ENCODE measurements around the gene C2orf81. TPM values are rescaled to one million over a fixed set of nuclear protein-coding genes. Genes with fewer than 3 reads are reported as not detected.

The C2orf81 gene
- total and polyA plus RNA-seq, 8 donors: 1.7 to 3.5 (median 2.2) TPM; not detected in 3

DNA sequence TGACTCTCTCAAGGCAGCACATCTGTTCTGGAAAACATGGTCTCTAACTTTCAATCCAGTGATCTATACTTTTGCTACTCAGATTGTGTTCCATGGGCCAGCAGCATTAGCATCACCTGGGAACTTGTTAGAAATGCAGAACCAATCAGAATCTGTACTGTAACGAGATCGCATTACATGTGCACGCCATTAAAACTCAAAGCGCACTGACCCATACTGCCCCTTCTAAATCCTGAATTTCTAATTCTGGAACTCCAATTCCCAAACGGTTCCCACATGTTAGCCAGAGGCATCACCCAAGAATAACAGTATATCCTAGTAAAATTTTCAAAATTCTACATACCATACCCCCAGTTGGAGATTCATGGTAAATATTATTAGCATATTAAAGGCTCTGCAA lies 30.8 kb downstream of the C2orf81 start:
- WGBS, 5 donors: 53 to 65% (median 55%) methylated on average over 5 of the region's 5 CpGs
- TF ChIP-seq EP300 (IDR thresholded peaks at IDR 0.05): no peak
- TF ChIP-seq POLR2AphosphoS5 (IDR thresholded peaks at IDR 0.05): no peak
- TF ChIP-seq, protein P1, sequence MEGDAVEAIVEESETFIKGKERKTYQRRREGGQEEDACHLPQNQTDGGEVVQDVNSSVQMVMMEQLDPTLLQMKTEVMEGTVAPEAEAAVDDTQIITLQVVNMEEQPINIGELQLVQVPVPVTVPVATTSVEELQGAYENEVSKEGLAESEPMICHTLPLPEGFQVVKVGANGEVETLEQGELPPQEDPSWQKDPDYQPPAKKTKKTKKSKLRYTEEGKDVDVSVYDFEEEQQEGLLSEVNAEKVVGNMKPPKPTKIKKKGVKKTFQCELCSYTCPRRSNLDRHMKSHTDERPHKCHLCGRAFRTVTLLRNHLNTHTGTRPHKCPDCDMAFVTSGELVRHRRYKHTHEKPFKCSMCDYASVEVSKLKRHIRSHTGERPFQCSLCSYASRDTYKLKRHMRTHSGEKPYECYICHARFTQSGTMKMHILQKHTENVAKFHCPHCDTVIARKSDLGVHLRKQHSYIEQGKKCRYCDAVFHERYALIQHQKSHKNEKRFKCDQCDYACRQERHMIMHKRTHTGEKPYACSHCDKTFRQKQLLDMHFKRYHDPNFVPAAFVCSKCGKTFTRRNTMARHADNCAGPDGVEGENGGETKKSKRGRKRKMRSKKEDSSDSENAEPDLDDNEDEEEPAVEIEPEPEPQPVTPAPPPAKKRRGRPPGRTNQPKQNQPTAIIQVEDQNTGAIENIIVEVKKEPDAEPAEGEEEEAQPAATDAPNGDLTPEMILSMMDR (IDR thresholded peaks at IDR 0.05): no peak
- TF ChIP-seq POLR2A (IDR thresholded peaks at IDR 0.05): no peak

DNA sequence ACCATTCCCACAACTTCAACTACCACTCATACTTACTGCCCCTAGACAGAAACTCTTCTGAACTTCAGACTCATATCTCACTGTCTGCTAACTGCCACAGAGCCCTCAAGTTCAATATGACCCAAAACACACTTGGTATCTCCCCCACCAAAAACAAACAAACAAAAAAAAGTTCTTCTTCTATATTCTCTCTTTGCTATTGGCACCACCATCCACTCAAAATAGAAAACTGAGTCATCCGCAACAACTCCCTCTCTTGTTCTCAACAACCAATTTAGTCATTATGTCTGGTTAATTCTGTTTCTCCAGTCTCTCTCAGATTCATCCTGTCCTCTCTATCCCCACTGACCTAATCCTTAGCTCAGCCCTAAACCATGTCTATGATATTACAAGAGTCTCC lies 34.1 kb downstream of the C2orf81 start:
- 79 to 97% (median 90%) methylated on average over 1 of the region's 1 CpG for WGBS, 5 donors
- DNase-seq: no peak
- peaks cover 32 to 86% (median 73%) of the 10 kb centered on the region in 4 donors for H3K4me1 ChIP-seq
- intact Hi-C loops (cut with DNase I; ENCODE audit: low total_unique reads): no loop called here
- TF ChIP-seq, protein P1 (IDR thresholded peaks at IDR 0.05): no peak
- H3K27me3 ChIP-seq: no peaks in the 10 kb centered on the region
- H3K27ac ChIP-seq: no peak overlapping the region
- no peak overlapping the region for H3K4me3 ChIP-seq
- H3K9me3 ChIP-seq: no peaks in the 10 kb centered on the region
- H3K36me3 ChIP-seq: peaks cover 0 to 10% (median 0%) of the 10 kb centered on the region in 4 donors

More for the DNA sequence above, 30.8 kb downstream of the C2orf81 start:
- no peaks in the 10 kb centered on the region for H3K9me3 ChIP-seq
- peaks cover 14 to 57% (median 47%) of the 10 kb centered on the region in 4 donors for H3K4me1 ChIP-seq
- intact Hi-C loops (cut with DNase I; ENCODE audit: low total_unique reads): no loop called here
- H3K36me3 ChIP-seq: peaks cover 0 to under 1% (median 0%) of the 10 kb centered on the region in 4 donors
- H3K27me3 ChIP-seq: no peaks in the 10 kb centered on the region
- no peak for DNase-seq
- H3K4me3 ChIP-seq: peak overlapping the region; percentile 89 to 97 (median 92)
- peak overlapping the region in 1 of 5 donors; percentile 95 for H3K27ac ChIP-seq

DNA sequence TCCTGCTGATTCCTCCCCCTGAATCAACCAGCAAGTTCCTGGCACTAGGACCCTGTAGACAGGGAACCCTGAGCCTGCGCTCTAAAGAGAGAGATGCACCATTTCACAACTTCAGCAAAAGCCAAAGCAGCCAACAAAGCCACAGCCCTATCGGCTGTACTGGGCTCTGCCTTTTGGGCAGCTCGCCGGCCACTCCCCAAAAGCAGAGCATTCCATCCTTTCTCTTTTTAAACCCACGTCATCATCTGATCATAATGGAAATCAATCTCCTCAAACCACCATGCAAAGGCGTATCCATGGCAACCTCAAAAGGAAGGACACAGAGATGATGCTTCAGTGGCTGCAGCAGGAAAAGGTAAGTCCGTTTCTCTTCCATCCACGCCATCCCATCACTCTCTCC lies 36.0 kb downstream of the C2orf81 start:
- Histone ChIP-seq H3K9me3 (no peaks in the 10 kb centered on the region), H3K36me3 (peaks cover 0 to 10% (median 0%) of the 10 kb centered on the region in 4 donors), H3K27ac (no peak overlapping the region), H3K27me3 (no peaks in the 10 kb centered on the region), H3K4me3 (no peak overlapping the region), H3K4me1 (peaks cover 29 to 92% (median 79%) of the 10 kb centered on the region in 4 donors)
- intact Hi-C loops (cut with DNase I; ENCODE audit: low total_unique reads): no loop called here
- no peak for DNase-seq
- no peak for TF ChIP-seq POLR2A (IDR thresholded peaks at IDR 0.05)
- TF ChIP-seq, protein P1 (IDR thresholded peaks at IDR 0.05): no peak
- WGBS, 5 donors: 79 to 91% (median 82%) methylated on average over 8 of the region's 8 CpGs

DNA sequence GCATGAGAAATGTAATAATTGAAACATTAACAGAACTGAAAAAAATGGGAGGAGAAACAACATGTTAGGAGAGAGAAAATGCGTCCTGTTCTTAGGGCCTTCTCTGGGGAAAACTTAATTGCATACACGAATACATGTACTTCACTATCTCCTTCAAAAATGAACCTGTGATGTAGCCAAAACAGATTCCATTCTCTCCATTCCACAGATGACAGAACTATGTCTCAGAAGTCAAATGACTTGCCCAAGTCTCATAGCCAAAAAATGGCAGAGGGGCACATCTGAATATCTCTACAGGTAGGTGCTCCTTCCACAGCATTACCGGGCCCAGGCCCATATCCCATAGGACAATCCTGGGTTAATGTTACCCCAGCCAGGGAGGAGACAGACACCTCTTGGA lies 37.4 kb downstream of the C2orf81 start:
- no peak for DNase-seq
- peak overlapping the region in 4 of 5 donors; percentile 55 to 71 (median 68) for H3K27ac ChIP-seq
- TF ChIP-seq EP300 (IDR thresholded peaks at IDR 0.05): no peak
- TF ChIP-seq, protein P1 (IDR thresholded peaks at IDR 0.05): no peak
- TF ChIP-seq POLR2AphosphoS5 (IDR thresholded peaks at IDR 0.05): no peak
- no peak for TF ChIP-seq POLR2A (IDR thresholded peaks at IDR 0.05)
- H3K4me3 ChIP-seq: no peak overlapping the region
- no peaks in the 10 kb centered on the region for H3K9me3 ChIP-seq
- H3K4me1 ChIP-seq: peaks cover 35 to 92% (median 79%) of the 10 kb centered on the region in 4 donors
- H3K27me3 ChIP-seq: no peaks in the 10 kb centered on the region
- peaks cover 0 to 10% (median 0%) of the 10 kb centered on the region in 4 donors for H3K36me3 ChIP-seq
- WGBS, 5 donors: 71 to 81% (median 78%) methylated on average over 3 of the region's 3 CpGs
- intact Hi-C loops (cut with DNase I; ENCODE audit: low total_unique reads): no loop called here
